HEK293T (cell line): ENCODE measurements around the gene CASTOR2.

Source experiments
- CTCF ChIA-PET: fragments of 350-600 bp; formaldehyde crosslinking; extraction: SDS; loops from one replicate; lab custom pipeline; 2021; ENCODE audit warnings: antibody characterized with exemption, inconsistent platforms; lab: Yijun Ruan, JAX
- POLR2A ChIA-PET: fragments of 350-600 bp; formaldehyde crosslinking; extraction: SDS; loops from one replicate; lab custom pipeline; 2020; ENCODE audit warnings: antibody characterized with exemption, inconsistent platforms; lab: Yijun Ruan, JAX
- DNase-seq: peaks from one replicate; pipeline ENCODE4 v3.0.0; 2012; ENCODE audit warnings: mixed read lengths; ENCODE audit errors: extremely low spot score
- ARNT ChIP-seq: fragments of 450-650 bp; IDR thresholded peaks from 2 replicates; pipeline ENCODE4 v1.6.1; 2017; ENCODE audit warnings: mild to moderate bottlenecking
- BHLHE40 ChIP-seq: fragments of 450-650 bp; IDR thresholded peaks from 2 replicates; pipeline ENCODE4 v1.6.1; 2016; ENCODE audit warnings: mild to moderate bottlenecking, moderate library complexity, borderline replicate concordance
- CTBP1 ChIP-seq: fragments of 450-650 bp; IDR thresholded peaks from 2 replicates; pipeline ENCODE4 v1.6.1; 2016; ENCODE audit warnings: borderline replicate concordance
- ELF4 ChIP-seq: fragments of 450-650 bp; IDR thresholded peaks from 2 replicates; pipeline ENCODE4 v1.6.1; 2017; ENCODE audit warnings: antibody characterized with exemption
- FOXA1 ChIP-seq: fragments of 450-650 bp; IDR thresholded peaks from 2 replicates; pipeline ENCODE4 v1.6.1; 2016; ENCODE audit warnings: mild to moderate bottlenecking
- FOXK2 ChIP-seq: fragments of 450-650 bp; IDR thresholded peaks from 2 replicates; pipeline ENCODE4 v1.6.1; 2016; ENCODE audit warnings: mild to moderate bottlenecking
- FOXM1 ChIP-seq: fragments of 450-650 bp; IDR thresholded peaks from 2 replicates; pipeline ENCODE4 v1.6.1; 2017; ENCODE audit warnings: mild to moderate bottlenecking, borderline replicate concordance
- HDGF ChIP-seq: fragments of 450-650 bp; IDR thresholded peaks from 2 replicates; pipeline ENCODE4 v1.6.1; 2017; ENCODE audit warnings: antibody characterized with exemption, borderline replicate concordance
- L3MBTL2 ChIP-seq: fragments of 450-650 bp; conservative IDR thresholded peaks from 2 replicates; pipeline ENCODE4 v1.6.1; 2016; ENCODE audit warnings: mild to moderate bottlenecking
- LEF1 ChIP-seq: fragments of 450-650 bp; IDR thresholded peaks from 2 replicates; pipeline ENCODE4 v1.6.1; 2017; ENCODE audit warnings: mild to moderate bottlenecking, borderline replicate concordance
- NFRKB ChIP-seq: fragments of 450-650 bp; IDR thresholded peaks from 2 replicates; pipeline ENCODE4 v1.6.1; 2016; ENCODE audit warnings: mild to moderate bottlenecking, moderate library complexity
- SP1 ChIP-seq: fragments of 450-650 bp; IDR thresholded peaks from 2 replicates; pipeline ENCODE4 v1.6.1; 2017
- SUZ12 ChIP-seq: fragments of 450-650 bp; IDR thresholded peaks from 2 replicates; pipeline ENCODE4 v1.6.1; 2016; ENCODE audit warnings: mild to moderate bottlenecking
- TARDBP ChIP-seq: fragments of 450-650 bp; IDR thresholded peaks from 2 replicates; pipeline ENCODE4 v1.6.1; 2016
- ZNF384 ChIP-seq: fragments of 450-650 bp; IDR thresholded peaks from 2 replicates; pipeline ENCODE4 v1.6.1; 2016
- TF ChIP-seq, protein P1 (sequence below): fragments of 450-650 bp; IDR thresholded peaks from 2 replicates; pipeline ENCODE4 v1.6.1; 2016

The CASTOR2 gene

DNA sequence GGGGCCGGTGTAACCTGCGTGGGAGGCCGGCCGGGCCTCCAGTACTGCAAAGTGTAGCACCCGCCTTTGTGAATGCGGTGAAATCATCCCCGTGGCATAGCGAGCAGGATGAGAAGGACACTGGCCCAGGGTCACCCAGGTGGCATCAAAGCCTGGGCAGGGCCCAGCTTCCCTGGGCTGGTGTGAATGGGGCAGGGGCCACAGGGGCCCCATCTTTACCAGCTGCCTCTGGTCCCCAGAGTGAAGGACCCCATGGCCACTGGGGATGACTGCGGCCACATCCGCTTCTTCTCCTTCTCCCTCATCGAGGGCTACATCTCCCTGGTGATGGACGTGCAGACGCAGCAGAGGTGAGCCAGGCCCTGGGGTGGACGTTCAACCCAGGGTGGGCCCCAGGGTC, 55.3 kb downstream of the CASTOR2 start:
- ChIA-PET CTCF (no interaction called here), POLR2A (no interaction called here)
- no peak for DNase-seq
- TF ChIP-seq BHLHE40 (no peak), LEF1 (no peak), ARNT (no peak)

GRCh38 chr7:75024922-75025321, 60.4 kb downstream of the CASTOR2 start:
- ChIA-PET CTCF (interaction anchor here (0.5 kb wide), 1 partner anchor 9 kb away, joined by 3 read pairs; no protein-coding TSS in a partner anchor), POLR2A (interaction anchor here (0.6 kb wide), 1 partner anchor 34 kb away, joined by 3 read pairs; no protein-coding TSS in a partner anchor)
- no peak for TF ChIP-seq LEF1
- TF ChIP-seq ELF4: no peak
- no peak for TF ChIP-seq BHLHE40
- no peak for TF ChIP-seq NFRKB
- TF ChIP-seq FOXM1: no peak
- TF ChIP-seq CTBP1: no peak
- TF ChIP-seq FOXK2: no peak
- no peak for TF ChIP-seq SP1
- no peak for TF ChIP-seq L3MBTL2
- TF ChIP-seq ZNF384: no peak
- no peak for DNase-seq

GRCh38 chr7:75028299-75028698, 63.8 kb downstream of the CASTOR2 start:
- ChIA-PET CTCF (no interaction called here), POLR2A (no interaction called here)
- no peak for TF ChIP-seq LEF1
- no peak for TF ChIP-seq ARNT
- TF ChIP-seq CTBP1: no peak
- no peak for TF ChIP-seq ELF4
- TF ChIP-seq ZNF384: no peak
- TF ChIP-seq TARDBP: no peak
- TF ChIP-seq FOXA1: no peak
- TF ChIP-seq SUZ12: no peak
- TF ChIP-seq HDGF: no peak
- TF ChIP-seq FOXM1: no peak
- TF ChIP-seq BHLHE40: no peak
- TF ChIP-seq, protein P1, sequence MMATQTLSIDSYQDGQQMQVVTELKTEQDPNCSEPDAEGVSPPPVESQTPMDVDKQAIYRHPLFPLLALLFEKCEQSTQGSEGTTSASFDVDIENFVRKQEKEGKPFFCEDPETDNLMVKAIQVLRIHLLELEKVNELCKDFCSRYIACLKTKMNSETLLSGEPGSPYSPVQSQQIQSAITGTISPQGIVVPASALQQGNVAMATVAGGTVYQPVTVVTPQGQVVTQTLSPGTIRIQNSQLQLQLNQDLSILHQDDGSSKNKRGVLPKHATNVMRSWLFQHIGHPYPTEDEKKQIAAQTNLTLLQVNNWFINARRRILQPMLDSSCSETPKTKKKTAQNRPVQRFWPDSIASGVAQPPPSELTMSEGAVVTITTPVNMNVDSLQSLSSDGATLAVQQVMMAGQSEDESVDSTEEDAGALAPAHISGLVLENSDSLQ: no peak
- TF ChIP-seq SP1: no peak
- no peak for DNase-seq

- peak; percentile 53 for DNase-seq
- POLR2A ChIA-PET: no interaction called here
- CTCF ChIA-PET: interaction anchor here (0.8 kb wide), 1 partner anchor 9 kb away, joined by 3 read pairs; no protein-coding TSS in a partner anchor
- TF ChIP-seq NFRKB (no peak), L3MBTL2 (no peak), LEF1 (no peak), SUZ12 (no peak), FOXK2 (no peak), ARNT (no peak), CTBP1 (no peak), TARDBP (no peak), SP1 (no peak), ELF4 (no peak), FOXM1 (no peak), HDGF (no peak), ZNF384 (no peak), BHLHE40 (no peak), FOXA1 (no peak)
- TF ChIP-seq, protein P1: no peak
Measured at GRCh38 chr7:75033064-75033463, 68.6 kb downstream of the CASTOR2 start.

DNA sequence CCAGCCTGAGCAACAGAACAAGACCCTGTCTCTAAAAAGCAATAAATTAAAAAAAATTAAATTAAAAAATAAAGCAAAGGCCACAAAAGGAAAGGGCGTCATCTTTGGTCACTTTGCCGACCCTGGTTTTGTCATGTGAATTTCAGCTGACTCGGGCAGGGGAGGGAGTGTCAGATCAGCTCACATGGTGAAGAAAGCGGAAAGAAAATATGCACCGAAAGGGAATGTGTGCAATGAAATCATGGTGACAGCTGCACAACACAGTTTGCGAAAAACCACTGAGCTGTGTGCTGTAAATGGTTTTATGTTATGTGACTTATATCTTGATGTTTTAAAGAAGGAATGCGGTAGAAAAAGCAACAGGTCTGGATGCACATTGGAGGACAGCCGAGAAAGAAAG, 69.3 kb downstream of the CASTOR2 start:
- ChIA-PET POLR2A (no interaction called here), CTCF (interaction anchor here (0.6 kb wide), 1 partner anchor 9 kb away, joined by 3 read pairs; no protein-coding TSS in a partner anchor)
- TF ChIP-seq NFRKB (no peak), FOXA1 (no peak), ZNF384 (no peak), CTBP1 (no peak), L3MBTL2 (no peak), LEF1 (no peak), SUZ12 (no peak), HDGF (no peak), ELF4 (no peak), SP1 (no peak), FOXK2 (no peak), ARNT (no peak), FOXM1 (no peak), BHLHE40 (no peak), TARDBP (no peak)
- TF ChIP-seq, protein P1: no peak
- no peak for DNase-seq

GRCh38 chr7:75038508-75038907, 74.0 kb downstream of the CASTOR2 start:
- TF ChIP-seq NFRKB (no peak), HDGF (no peak), FOXM1 (no peak), SP1 (no peak), CTBP1 (no peak), LEF1 (no peak), ZNF384 (no peak), FOXK2 (no peak), TARDBP (no peak), FOXA1 (no peak), ELF4 (no peak), BHLHE40 (no peak), SUZ12 (no peak), L3MBTL2 (no peak), ARNT (no peak)
- TF ChIP-seq, protein P1: no peak
- POLR2A ChIA-PET: no interaction called here
- DNase-seq: no peak
- CTCF ChIA-PET: interaction anchor here (0.6 kb wide), 1 partner anchor 10 kb away, joined by 3 read pairs; no protein-coding TSS in a partner anchor
